SK-N-MC (cell line): Measurements from ENCODE around the gene ABHD1.

Experiments
- EZH2 ChIP-seq: fragments of 200-600 bp; sonication (generic); IDR thresholded peaks from one replicate; pipeline ENCODE4 v1.6.1; 2017; ENCODE audit warnings: antibody characterized with exemption
- FOXP2 ChIP-seq: optimal IDR thresholded peaks from 2 replicates; pipeline ENCODE3; 2011; ENCODE audit warnings: mild to moderate bottlenecking, moderate library complexity; ENCODE audit not compliant: insufficient read depth; ENCODE audit errors: extremely low read length, control extremely low read depth
- POLR2AphosphoS5 ChIP-seq: IDR thresholded peaks from 2 replicates; pipeline ENCODE4 v1.6.1; 2012; ENCODE audit warnings: mild to moderate bottlenecking, low read depth, low read length, borderline replicate concordance

- TF ChIP-seq EZH2 (no peak), POLR2AphosphoS5 (no peak), FOXP2 (no peak)
Observed at GRCh38 chr2:27149570-27150405, 26.2 kb downstream of the ABHD1 start.
